Stimulated activated CD8-positive, alpha-beta memory T cell treated with anti-CD3 and anti-CD28 coated beads, Interleukin-12 subunit alpha, Interleukin-12 subunit beta, amount 100 ng/mL, for 4 hours (primary cell): Measurements from ENCODE around the gene MOAP1.
"Not testable (repeated sequence)": the region's sequence is repeated elsewhere in the genome, so short reads cannot be mapped to it uniquely, and the experiment has no call there.

Experiments used
- DNase-seq: peaks from one replicate; pipeline ENCODE4 v3.0.0-alpha.2; 2020; ENCODE audit warnings: low read depth

The MOAP1 gene

GRCh38 chr14:93185349-93185720 lies 638 bp upstream of the MOAP1 start:
- no peak for DNase-seq

GRCh38 chr14:93183596-93184317 lies 940 bp downstream of the MOAP1 start:
- DNase-seq = no peak

GRCh38 chr14:93175492-93175891 lies 9.2 kb downstream of the MOAP1 start:
- no peak for DNase-seq

GRCh38 chr14:93174731-93175130 lies 10.0 kb downstream of the MOAP1 start:
- not testable (repeated sequence) for DNase-seq

- no peak for DNase-seq
Observed at GRCh38 chr14:93173943-93174395, 10.7 kb downstream of the MOAP1 start.

- DNase-seq = no peak
Observed at GRCh38 chr14:93171376-93171775, 13.3 kb downstream of the MOAP1 start.

GRCh38 chr14:93170141-93170540 lies 14.6 kb downstream of the MOAP1 start:
- DNase-seq = not testable (repeated sequence)

- not testable (repeated sequence) for DNase-seq
Observed at GRCh38 chr14:93169619-93170018, 15.1 kb downstream of the MOAP1 start.

- DNase-seq = not testable (repeated sequence)
Observed at GRCh38 chr14:93168610-93169009, 16.1 kb downstream of the MOAP1 start.

GRCh38 chr14:93165271-93166265 lies 19.1 kb downstream of the MOAP1 start:
- DNase-seq = not testable (repeated sequence)

GRCh38 chr14:93163564-93163963 lies 21.1 kb downstream of the MOAP1 start:
- DNase-seq = no peak

GRCh38 chr14:93161411-93161940 lies 23.2 kb downstream of the MOAP1 start:
- no peak for DNase-seq

- no peak for DNase-seq
Observed at GRCh38 chr14:93160353-93160801, 24.3 kb downstream of the MOAP1 start.

GRCh38 chr14:93159625-93160352 lies 24.9 kb downstream of the MOAP1 start:
- DNase-seq = not testable (repeated sequence)

- DNase-seq = not testable (repeated sequence)
Observed at GRCh38 chr14:93158349-93158748, 26.3 kb downstream of the MOAP1 start.

GRCh38 chr14:93156693-93157369 lies 27.9 kb downstream of the MOAP1 start:
- DNase-seq = no peak

- DNase-seq = no peak
Observed at GRCh38 chr14:93155667-93156066, 29.0 kb downstream of the MOAP1 start.

GRCh38 chr14:93153121-93153520 lies 31.6 kb downstream of the MOAP1 start:
- no peak for DNase-seq

GRCh38 chr14:93150227-93151208 lies 34.2 kb downstream of the MOAP1 start:
- DNase-seq = no peak

GRCh38 chr14:93148979-93149378 lies 35.7 kb downstream of the MOAP1 start:
- DNase-seq = no peak
